Esophagus muscularis mucosa (tissue), 4 donors: ENCODE measurements around the gene LYSMD4.

Experiments
- EP300 ChIP-seq: sonication (generic); formaldehyde crosslinking; IDR thresholded peaks from one replicate; pipeline ENCODE4 v1.6.1; 2017; ENCODE audit warnings: antibody characterized with exemption
- POLR2AphosphoS5 ChIP-seq, 2 donors: sonication (generic); formaldehyde crosslinking; IDR thresholded peaks; one replicate each; pipeline ENCODE4 v1.6.1; 2017; ENCODE audit warnings: antibody characterized with exemption in 2 of 2
- TF ChIP-seq, protein P1 (sequence below), 3 experiments: fragments of 200-600 bp in 2 of 3; fragments of 450-650 bp in 1 of 3; sonication (generic) in 2 of 3; IDR thresholded peaks; one replicate each; pipeline ENCODE4 v1.5.1; 2017 to 2019; ENCODE audit warnings: antibody characterized with exemption in 3 of 3, mild to moderate bottlenecking in 2 of 3, moderate library complexity in 1 of 3

DNA sequence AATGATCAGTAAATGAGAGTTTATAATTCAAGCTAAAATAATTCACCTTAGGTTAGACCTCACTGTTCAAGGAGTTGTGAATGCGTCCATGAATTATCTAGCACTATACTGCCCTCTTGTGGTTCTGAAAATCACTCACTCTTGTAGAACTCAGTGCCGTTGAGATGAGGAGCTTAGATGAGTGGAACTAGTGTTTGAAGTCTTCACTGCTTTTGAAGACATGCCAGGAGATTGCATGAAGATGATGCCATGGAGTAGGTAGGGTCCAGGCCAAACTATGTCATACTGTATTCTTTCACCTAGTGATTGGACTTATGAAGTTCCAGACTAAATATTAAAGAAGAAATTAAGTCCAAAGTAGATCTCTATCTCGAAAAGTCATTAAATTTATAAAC is 28.8 kb downstream of the LYSMD4 start:
- TF ChIP-seq, protein P1, sequence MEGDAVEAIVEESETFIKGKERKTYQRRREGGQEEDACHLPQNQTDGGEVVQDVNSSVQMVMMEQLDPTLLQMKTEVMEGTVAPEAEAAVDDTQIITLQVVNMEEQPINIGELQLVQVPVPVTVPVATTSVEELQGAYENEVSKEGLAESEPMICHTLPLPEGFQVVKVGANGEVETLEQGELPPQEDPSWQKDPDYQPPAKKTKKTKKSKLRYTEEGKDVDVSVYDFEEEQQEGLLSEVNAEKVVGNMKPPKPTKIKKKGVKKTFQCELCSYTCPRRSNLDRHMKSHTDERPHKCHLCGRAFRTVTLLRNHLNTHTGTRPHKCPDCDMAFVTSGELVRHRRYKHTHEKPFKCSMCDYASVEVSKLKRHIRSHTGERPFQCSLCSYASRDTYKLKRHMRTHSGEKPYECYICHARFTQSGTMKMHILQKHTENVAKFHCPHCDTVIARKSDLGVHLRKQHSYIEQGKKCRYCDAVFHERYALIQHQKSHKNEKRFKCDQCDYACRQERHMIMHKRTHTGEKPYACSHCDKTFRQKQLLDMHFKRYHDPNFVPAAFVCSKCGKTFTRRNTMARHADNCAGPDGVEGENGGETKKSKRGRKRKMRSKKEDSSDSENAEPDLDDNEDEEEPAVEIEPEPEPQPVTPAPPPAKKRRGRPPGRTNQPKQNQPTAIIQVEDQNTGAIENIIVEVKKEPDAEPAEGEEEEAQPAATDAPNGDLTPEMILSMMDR (IDR thresholded peaks at IDR 0.05) = peak; percentile 75 to 84 (median 80)
- TF ChIP-seq POLR2AphosphoS5 (IDR thresholded peaks at IDR 0.05) = peak in 1 of 2 donors; percentile 41
- TF ChIP-seq EP300 = no peak
